IPS-20b (cell line): ENCODE measurements around the gene DPP3.
"Not testable (repeated sequence)": the region's sequence is repeated elsewhere in the genome, so short reads cannot be mapped to it uniquely, and the experiment has no call there.

Experiments used
- H3K27ac ChIP-seq: one replicate; pipeline ENCODE4 v1.5.1; 2013; ENCODE audit warnings: low read length
- H3K27me3 ChIP-seq: 2 replicates; pipeline ENCODE4 v1.6.1; 2013; ENCODE audit warnings: mild to moderate bottlenecking, low read length, inconsistent platforms; ENCODE audit not compliant: insufficient read depth
- H3K36me3 ChIP-seq: 2 replicates; pipeline ENCODE4 v1.6.1; 2013; ENCODE audit warnings: low read depth, mild to moderate bottlenecking, inconsistent platforms, low read length, moderate library complexity; ENCODE audit not compliant: insufficient read depth
- H3K4me1 ChIP-seq: 2 replicates; pipeline ENCODE4 v1.6.1; 2013; ENCODE audit warnings: mild to moderate bottlenecking, control low read depth, inconsistent platforms, low read length, moderate library complexity; ENCODE audit not compliant: insufficient read depth
- H3K4me3 ChIP-seq: 2 replicates; pipeline ENCODE4 v1.5.1; 2013; ENCODE audit warnings: mild to moderate bottlenecking, low read length, inconsistent platforms
- H3K9ac ChIP-seq: 2 replicates; pipeline ENCODE4 v1.6.1; 2013; ENCODE audit warnings: low read depth, mild to moderate bottlenecking, inconsistent platforms, low read length, moderate library complexity
- H3K9me3 ChIP-seq: 2 replicates; pipeline ENCODE4 v1.6.1; 2013; ENCODE audit warnings: mild to moderate bottlenecking, low read depth, low read length, inconsistent platforms; ENCODE audit not compliant: insufficient read depth

The DPP3 gene

GRCh38 chr11:66448523-66448922, 31.7 kb upstream of the DPP3 start:
- Histone ChIP-seq H3K4me3 (no peak overlapping the region), H3K27ac (no peak overlapping the region), H3K9ac (no peak overlapping the region), H3K4me1 (peaks cover 7% of the 10 kb centered on the region), H3K27me3 (no peaks in the 10 kb centered on the region; the same call in 1 of the 2 replicates), H3K9me3 (peaks cover 5% of the 10 kb centered on the region; the same call in 1 of the 2 replicates), H3K36me3 (no peaks in the 10 kb centered on the region)

- Histone ChIP-seq H3K36me3 (no peaks in the 10 kb centered on the region), H3K27ac (no peak overlapping the region), H3K4me1 (peaks cover 7% of the 10 kb centered on the region; the same call in 1 of the 2 replicates), H3K27me3 (no peaks in the 10 kb centered on the region; the same call in 1 of the 2 replicates), H3K9ac (no peak overlapping the region), H3K4me3 (no peak overlapping the region), H3K9me3 (no peaks in the 10 kb centered on the region)
Observed at GRCh38 chr11:66450560-66450959, 29.7 kb upstream of the DPP3 start.

DNA sequence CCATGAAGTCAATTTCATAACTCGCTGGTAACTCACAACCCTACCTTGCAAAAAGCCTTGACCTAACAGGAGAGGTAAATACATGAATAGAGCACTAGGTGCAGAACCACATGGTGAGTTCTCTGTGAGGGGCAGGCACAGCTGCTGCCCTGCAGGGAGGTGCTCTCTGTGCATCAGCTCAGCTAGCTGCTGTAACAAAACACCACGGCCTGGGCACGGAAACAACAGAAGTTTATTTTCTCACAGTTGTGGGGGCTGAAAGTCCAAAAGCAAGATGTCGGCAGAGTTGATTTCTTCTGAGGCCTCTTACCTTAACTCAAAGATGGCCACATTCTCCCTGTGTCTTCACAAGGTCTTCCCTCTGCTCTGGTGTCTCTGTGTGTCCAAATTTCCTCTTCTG, 28.6 kb upstream of the DPP3 start:
- no peak overlapping the region for H3K27ac ChIP-seq
- H3K27me3 ChIP-seq: no peaks in the 10 kb centered on the region; the same call in 1 of the 2 replicates
- no peak overlapping the region for H3K9ac ChIP-seq
- no peaks in the 10 kb centered on the region for H3K9me3 ChIP-seq
- no peaks in the 10 kb centered on the region for H3K36me3 ChIP-seq
- H3K4me3 ChIP-seq: no peak overlapping the region
- H3K4me1 ChIP-seq: 0 out of 2 replicates have a peak, but pooled peaks cover 3% of the 10 kb centered on the region

- no peaks in the 10 kb centered on the region; the same call in 1 of the 2 replicates for H3K27me3 ChIP-seq
- H3K4me1 ChIP-seq: no peaks in the 10 kb centered on the region
- no peak overlapping the region for H3K9ac ChIP-seq
- no peak overlapping the region for H3K4me3 ChIP-seq
- H3K9me3 ChIP-seq: no peaks in the 10 kb centered on the region
- H3K36me3 ChIP-seq: no peaks in the 10 kb centered on the region
- no peak overlapping the region for H3K27ac ChIP-seq
Observed at GRCh38 chr11:66454247-66454646, 26.0 kb upstream of the DPP3 start.

GRCh38 chr11:66454828-66455227, 25.4 kb upstream of the DPP3 start:
- Histone ChIP-seq H3K27me3 (no peaks in the 10 kb centered on the region; the same call in 1 of the 2 replicates), H3K27ac (no peak overlapping the region), H3K9ac (no peak overlapping the region), H3K36me3 (no peaks in the 10 kb centered on the region), H3K4me3 (no peak overlapping the region), H3K4me1 (no peaks in the 10 kb centered on the region), H3K9me3 (no peaks in the 10 kb centered on the region)

GRCh38 chr11:66457826-66458225, 22.4 kb upstream of the DPP3 start:
- Histone ChIP-seq H3K27ac (no peak overlapping the region), H3K4me1 (no peaks in the 10 kb centered on the region), H3K27me3 (no peaks in the 10 kb centered on the region), H3K4me3 (no peak overlapping the region), H3K36me3 (no peaks in the 10 kb centered on the region), H3K9me3 (no peaks in the 10 kb centered on the region; the same call in 1 of the 2 replicates), H3K9ac (no peak overlapping the region)

DNA sequence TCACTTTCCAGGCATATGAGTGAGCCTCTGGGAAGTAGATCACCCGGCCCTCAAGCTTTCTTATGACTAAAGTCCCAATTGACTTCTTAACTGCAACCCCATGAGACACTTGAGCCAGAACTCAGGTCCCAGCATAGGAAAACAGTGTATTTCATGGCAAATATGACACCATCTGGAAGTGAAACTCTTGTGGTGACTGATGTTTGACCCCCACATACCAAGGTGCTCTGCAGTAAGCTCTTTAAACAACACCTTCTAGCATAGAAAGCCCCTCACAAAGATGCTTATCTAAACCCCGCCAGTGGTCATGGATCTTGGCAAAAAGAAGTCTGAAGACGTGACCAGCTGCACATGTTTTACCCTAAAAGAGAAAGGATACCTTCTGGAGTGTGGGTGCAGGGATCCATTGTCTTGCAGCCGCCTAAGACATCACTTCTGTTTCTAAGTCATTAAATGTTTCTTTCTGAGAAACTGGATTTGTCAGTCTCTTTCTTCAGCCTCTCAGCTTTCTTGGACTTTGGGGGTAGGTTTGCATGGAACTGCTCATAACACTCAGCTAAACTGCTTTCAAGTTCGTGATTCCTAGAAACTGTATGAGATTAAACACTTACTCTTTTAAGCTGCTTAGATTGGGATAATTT, 21.0 kb upstream of the DPP3 start:
- Histone ChIP-seq H3K4me1 (no peaks in the 10 kb centered on the region), H3K36me3 (no peaks in the 10 kb centered on the region), H3K27me3 (no peaks in the 10 kb centered on the region), H3K9me3 (no peaks in the 10 kb centered on the region; the same call in 1 of the 2 replicates), H3K4me3 (no peak overlapping the region), H3K27ac (no peak overlapping the region), H3K9ac (no peak overlapping the region)

- Histone ChIP-seq H3K27me3 (no peaks in the 10 kb centered on the region), H3K4me3 (no peak overlapping the region), H3K9me3 (no peaks in the 10 kb centered on the region; the same call in 1 of the 2 replicates), H3K9ac (no peak overlapping the region), H3K36me3 (no peaks in the 10 kb centered on the region), H3K27ac (no peak overlapping the region), H3K4me1 (peaks cover 5% of the 10 kb centered on the region)
Observed at GRCh38 chr11:66462010-66462409, 18.2 kb upstream of the DPP3 start.

DNA sequence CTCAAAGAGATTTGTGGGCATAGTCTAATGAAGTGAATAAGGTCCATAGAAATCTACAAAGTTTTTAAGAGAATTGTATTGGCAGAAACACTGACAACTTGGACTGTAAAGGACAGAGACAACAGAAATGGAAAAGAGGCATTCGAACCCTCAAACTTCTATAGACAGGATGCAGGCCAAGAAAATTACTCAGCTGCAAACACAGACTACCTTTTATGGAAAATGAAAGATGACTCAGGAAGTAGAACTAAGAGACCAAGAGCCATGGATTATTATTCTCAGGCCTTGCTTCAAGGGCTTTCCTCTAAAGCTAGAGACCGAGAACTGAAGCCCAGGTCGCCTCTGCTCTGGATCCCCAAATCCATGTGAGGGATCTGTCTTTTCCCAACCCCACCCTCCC, 17.3 kb upstream of the DPP3 start:
- H3K4me3 ChIP-seq: no peak overlapping the region
- H3K27me3 ChIP-seq: no peaks in the 10 kb centered on the region; the same call in 1 of the 2 replicates
- peaks cover 10% of the 10 kb centered on the region for H3K4me1 ChIP-seq
- H3K9ac ChIP-seq: no peak overlapping the region
- H3K9me3 ChIP-seq: no peaks in the 10 kb centered on the region; the same call in 1 of the 2 replicates
- no peaks in the 10 kb centered on the region for H3K36me3 ChIP-seq
- H3K27ac ChIP-seq: no peak overlapping the region

GRCh38 chr11:66464116-66464515, 16.1 kb upstream of the DPP3 start:
- not testable (repeated sequence) for H3K36me3 ChIP-seq, H3K27ac ChIP-seq, H3K9me3 ChIP-seq, H3K27me3 ChIP-seq, H3K4me3 ChIP-seq, H3K9ac ChIP-seq
- peaks cover 10% of the 10 kb centered on the region for H3K4me1 ChIP-seq

DNA sequence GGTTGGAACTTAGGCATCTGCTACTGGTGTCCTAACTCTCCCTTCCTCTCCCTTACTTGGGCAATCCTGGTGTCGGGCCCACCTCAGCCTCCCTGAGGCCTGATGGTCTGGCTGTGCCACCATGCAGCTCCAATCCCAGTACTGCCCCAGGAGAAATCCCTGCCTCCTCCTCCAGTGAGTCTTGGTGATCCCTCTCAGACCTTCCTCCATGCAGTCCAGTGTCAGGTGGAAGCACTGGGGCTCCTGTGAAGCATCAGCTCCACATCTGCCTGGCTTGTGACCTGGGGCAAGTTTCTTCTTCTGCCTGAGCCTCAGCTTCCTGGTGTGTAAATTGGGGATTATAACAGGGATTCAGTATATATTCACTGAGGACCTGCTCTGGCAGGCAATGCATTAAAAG, 15.3 kb upstream of the DPP3 start:
- H3K27me3 ChIP-seq: no peaks in the 10 kb centered on the region; the same call in 1 of the 2 replicates
- no peak overlapping the region for H3K27ac ChIP-seq
- no peak overlapping the region for H3K4me3 ChIP-seq
- peaks cover 6% of the 10 kb centered on the region; the same call in 1 of the 2 replicates for H3K36me3 ChIP-seq
- peaks cover 10% of the 10 kb centered on the region for H3K4me1 ChIP-seq
- H3K9ac ChIP-seq: no peak overlapping the region
- H3K9me3 ChIP-seq: no peaks in the 10 kb centered on the region; the same call in 1 of the 2 replicates
